SK-N-SH treated with all-trans-retinoic acid at 6 μM for 48 hours (cell line): ENCODE measurements around the gene SLC6A19.

Experiments
- ESRRG ChIP-seq: fragments of 250-450 bp; sonication (Bioruptor Pico); IDR thresholded peaks from 2 replicates; pipeline ENCODE4 v1.6.1; 2021; ENCODE audit warnings: mild to moderate bottlenecking
- ISL1 ChIP-seq: fragments of 250-450 bp; sonication (Bioruptor Pico); IDR thresholded peaks from 2 replicates; pipeline ENCODE4 v2.1.2; 2022; ENCODE audit warnings: mild to moderate bottlenecking, moderate library complexity
- OSR1 ChIP-seq: fragments of 250-450 bp; sonication (Bioruptor Pico); IDR thresholded peaks from 2 replicates; pipeline ENCODE4 v1.8.0; 2022; ENCODE audit warnings: moderate library complexity, mild to moderate bottlenecking, inconsistent platforms
- POU6F1 ChIP-seq: fragments of 250-450 bp; sonication (Bioruptor Pico); IDR thresholded peaks from 2 replicates; pipeline ENCODE4 v1.8.0; 2021; ENCODE audit warnings: low read depth, mild to moderate bottlenecking, moderate library complexity, borderline replicate concordance
- TSHZ2 ChIP-seq: fragments of 250-450 bp; sonication (Bioruptor Pico); IDR thresholded peaks from 2 replicates; pipeline ENCODE4 v1.5.0; 2020; ENCODE audit warnings: mild to moderate bottlenecking, moderate library complexity
- ZFP3 ChIP-seq: fragments of 250-450 bp; sonication (Bioruptor Pico); IDR thresholded peaks from 2 replicates; pipeline ENCODE4 v1.5.0; 2020; ENCODE audit warnings: mild to moderate bottlenecking, moderate library complexity
- ZFP30 ChIP-seq: fragments of 450-650 bp; formaldehyde crosslinking; IDR thresholded peaks from 2 replicates; pipeline ENCODE4 v1.5.0; 2022; ENCODE audit warnings: mild to moderate bottlenecking, moderate library complexity
- TF ChIP-seq, protein P1 (sequence below): fragments of 250-450 bp; sonication (Bioruptor Pico); IDR thresholded peaks from 2 replicates; pipeline ENCODE4 v1.5.1; 2021; ENCODE audit warnings: mild to moderate bottlenecking, moderate library complexity
- TF ChIP-seq, protein P2 (sequence below): fragments of 250-450 bp; sonication (Bioruptor Pico); IDR thresholded peaks from 2 replicates; pipeline ENCODE4 v1.8.0; 2020; ENCODE audit warnings: mild to moderate bottlenecking, moderate library complexity, borderline replicate concordance

DNA sequence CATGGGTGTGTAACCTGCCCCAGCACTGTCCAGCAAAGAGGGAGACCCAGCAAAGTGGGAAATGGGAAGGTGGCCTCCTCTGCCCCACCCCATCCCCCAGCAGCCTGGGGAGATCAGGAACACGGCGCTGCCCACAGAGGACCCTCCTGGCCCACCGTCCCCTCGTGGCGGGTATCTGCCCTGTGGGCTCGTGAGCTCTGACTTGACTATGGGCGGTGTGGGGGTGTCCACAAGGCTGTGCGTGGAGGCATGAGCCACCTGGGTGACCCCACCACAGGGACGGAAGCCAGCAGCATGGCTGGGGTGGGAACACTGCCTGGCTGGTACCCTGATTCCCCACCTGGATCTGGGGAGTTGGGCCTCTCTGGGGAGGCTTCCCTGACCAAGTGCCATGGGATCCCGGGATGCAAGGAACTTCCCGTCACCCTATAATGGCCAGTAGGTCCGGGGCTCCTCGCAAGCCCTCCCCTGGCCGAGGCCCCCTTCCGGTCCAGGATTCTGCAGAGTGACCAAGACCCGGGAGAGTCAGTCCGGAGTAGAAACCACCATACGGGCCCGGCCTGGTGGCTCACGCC lies 29.3 kb upstream of the SLC6A19 start:
- TF ChIP-seq, protein P1, sequence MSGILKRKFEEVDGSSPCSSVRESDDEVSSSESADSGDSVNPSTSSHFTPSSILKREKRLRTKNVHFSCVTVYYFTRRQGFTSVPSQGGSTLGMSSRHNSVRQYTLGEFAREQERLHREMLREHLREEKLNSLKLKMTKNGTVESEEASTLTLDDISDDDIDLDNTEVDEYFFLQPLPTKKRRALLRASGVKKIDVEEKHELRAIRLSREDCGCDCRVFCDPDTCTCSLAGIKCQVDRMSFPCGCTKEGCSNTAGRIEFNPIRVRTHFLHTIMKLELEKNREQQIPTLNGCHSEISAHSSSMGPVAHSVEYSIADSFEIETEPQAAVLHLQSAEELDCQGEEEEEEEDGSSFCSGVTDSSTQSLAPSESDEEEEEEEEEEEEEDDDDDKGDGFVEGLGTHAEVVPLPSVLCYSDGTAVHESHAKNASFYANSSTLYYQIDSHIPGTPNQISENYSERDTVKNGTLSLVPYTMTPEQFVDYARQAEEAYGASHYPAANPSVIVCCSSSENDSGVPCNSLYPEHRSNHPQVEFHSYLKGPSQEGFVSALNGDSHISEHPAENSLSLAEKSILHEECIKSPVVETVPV (CRISPR knock-in tag), result no peak
- TF ChIP-seq POU6F1 (CRISPR knock-in tag) (no peak), OSR1 (CRISPR knock-in tag) (no peak), TSHZ2 (CRISPR knock-in tag) (no peak), ZFP30 (CRISPR knock-in tag) (no peak), ESRRG (CRISPR knock-in tag) (no peak), ISL1 (CRISPR knock-in tag) (no peak), ZFP3 (CRISPR knock-in tag) (no peak)
- TF ChIP-seq, protein P2, sequence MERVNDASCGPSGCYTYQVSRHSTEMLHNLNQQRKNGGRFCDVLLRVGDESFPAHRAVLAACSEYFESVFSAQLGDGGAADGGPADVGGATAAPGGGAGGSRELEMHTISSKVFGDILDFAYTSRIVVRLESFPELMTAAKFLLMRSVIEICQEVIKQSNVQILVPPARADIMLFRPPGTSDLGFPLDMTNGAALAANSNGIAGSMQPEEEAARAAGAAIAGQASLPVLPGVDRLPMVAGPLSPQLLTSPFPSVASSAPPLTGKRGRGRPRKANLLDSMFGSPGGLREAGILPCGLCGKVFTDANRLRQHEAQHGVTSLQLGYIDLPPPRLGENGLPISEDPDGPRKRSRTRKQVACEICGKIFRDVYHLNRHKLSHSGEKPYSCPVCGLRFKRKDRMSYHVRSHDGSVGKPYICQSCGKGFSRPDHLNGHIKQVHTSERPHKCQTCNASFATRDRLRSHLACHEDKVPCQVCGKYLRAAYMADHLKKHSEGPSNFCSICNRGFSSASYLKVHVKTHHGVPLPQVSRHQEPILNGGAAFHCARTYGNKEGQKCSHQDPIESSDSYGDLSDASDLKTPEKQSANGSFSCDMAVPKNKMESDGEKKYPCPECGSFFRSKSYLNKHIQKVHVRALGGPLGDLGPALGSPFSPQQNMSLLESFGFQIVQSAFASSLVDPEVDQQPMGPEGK, result no peak
